Activated CD4-positive, alpha-beta T cell treated with anti-CD3 and anti-CD28 coated beads, Interleukin-2, amount 10 ng/mL, durations not matched to agents 24 days and 14 days (primary cell): Measurements from ENCODE around the gene HSD17B4. TPM values are rescaled to one million over a fixed set of nuclear protein-coding genes. Genes with fewer than 3 reads are reported as not detected.

Source experiments
- DNase-seq: peaks from one replicate; pipeline ENCODE4 v3.0.0; 2022
- H3K27ac Mint-ChIP-seq: one replicate; pipeline ENCODE4 v1.8.0; 2022; ENCODE audit warnings: mild to moderate bottlenecking, mixed read lengths
- H3K27me3 Mint-ChIP-seq: one replicate; pipeline ENCODE4 v1.8.0; 2022; ENCODE audit warnings: mixed read lengths
- H3K36me3 Mint-ChIP-seq: one replicate; pipeline ENCODE4 v1.8.0; 2022; ENCODE audit warnings: low read depth, mild to moderate bottlenecking, mixed read lengths
- H3K4me1 Mint-ChIP-seq: one replicate; pipeline ENCODE4 v1.8.0; 2021; ENCODE audit warnings: mixed read lengths
- H3K4me3 Mint-ChIP-seq: one replicate; pipeline ENCODE4 v1.8.0; 2022; ENCODE audit warnings: mild to moderate bottlenecking, moderate library complexity, mixed read lengths
- H3K9me3 Mint-ChIP-seq: one replicate; pipeline ENCODE4 v1.8.0; 2021; ENCODE audit warnings: mixed read lengths
- intact Hi-C: fragments of 100-400 bp; cut with micrococcal nuclease; formaldehyde crosslinking; loops from one replicate; pipeline ENCODE4 v1.15.1; 2023
- total RNA-seq: library from RNA; stranded (reverse); gene quantifications from 2 replicates; pipeline ENCODE4 v1.2.3, GENCODE V29; 2022

HSD17B4 gene
- total RNA-seq, 1 donor from 2014 or later: 52.5 TPM

DNA sequence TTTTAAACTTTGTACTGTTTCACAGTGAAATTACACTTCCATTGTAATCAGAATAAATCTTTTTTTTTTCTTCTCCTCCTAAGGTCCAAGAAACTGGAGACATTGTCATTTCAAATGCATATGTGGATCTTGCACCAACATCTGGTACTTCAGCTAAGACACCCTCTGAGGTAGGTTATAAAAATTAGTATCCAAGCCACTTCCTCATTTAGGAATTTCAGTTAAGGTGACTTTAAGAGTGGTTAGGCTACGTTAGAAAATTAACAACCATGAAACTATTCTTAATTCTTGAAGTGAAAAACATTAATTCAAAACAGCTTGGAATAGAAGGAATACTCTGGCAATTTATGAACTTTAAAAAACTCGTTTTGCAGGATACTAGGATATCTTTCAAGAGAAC, 77.5 kb downstream of the HSD17B4 start:
- intact Hi-C loops: no loop called here
- Mint-ChIP-seq H3K4me1 (no peaks in the 10 kb centered on the region), H3K9me3 (no peaks in the 10 kb centered on the region), H3K36me3 (peaks cover 13% of the 10 kb centered on the region), H3K27ac (no peak overlapping the region), H3K4me3 (no peak overlapping the region), H3K27me3 (no peaks in the 10 kb centered on the region)
- no peak for DNase-seq

DNA sequence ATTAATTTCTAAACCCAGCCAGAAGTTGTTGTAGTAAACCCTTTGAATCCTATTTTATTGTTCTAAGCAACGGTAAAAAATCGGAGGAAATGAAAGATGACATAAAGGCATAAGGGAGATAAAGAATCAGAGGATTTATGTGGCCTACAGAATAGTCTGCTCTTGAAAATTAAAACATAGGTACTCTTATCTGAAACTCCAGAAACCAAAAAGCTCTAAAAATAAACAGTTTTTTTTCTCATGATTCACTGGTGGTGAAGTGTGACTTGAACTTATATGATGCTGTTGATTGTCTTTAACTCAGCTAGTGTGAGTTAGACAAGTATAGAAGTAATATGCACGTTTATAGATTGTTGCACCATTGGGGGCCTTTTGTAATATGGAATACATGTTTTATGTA, 80.3 kb downstream of the HSD17B4 start:
- Mint-ChIP-seq H3K36me3 (peaks cover 11% of the 10 kb centered on the region), H3K27me3 (no peaks in the 10 kb centered on the region), H3K4me1 (no peaks in the 10 kb centered on the region), H3K9me3 (no peaks in the 10 kb centered on the region), H3K4me3 (no peak overlapping the region), H3K27ac (no peak overlapping the region)
- intact Hi-C loops: no loop called here
- DNase-seq: no peak

DNA sequence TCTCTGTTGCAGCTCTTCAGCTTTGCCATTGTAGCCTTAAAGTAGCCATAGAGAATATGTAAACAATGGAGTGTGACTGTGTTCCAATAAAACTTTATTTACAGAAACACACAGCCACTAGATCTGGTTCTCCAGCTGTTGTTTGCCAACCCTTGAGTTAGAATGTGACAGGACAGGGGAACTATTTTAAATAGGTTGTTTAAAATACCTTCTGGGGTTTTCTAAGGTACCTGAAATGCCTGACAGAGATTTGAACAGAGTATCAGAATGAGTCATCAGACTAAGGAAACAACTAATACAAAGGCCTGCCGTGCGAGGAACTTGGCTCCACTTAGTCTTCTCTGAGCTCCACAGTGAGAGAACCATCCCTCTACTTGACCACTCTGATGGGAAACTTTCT, 85.4 kb downstream of the HSD17B4 start:
- no peaks in the 10 kb centered on the region for H3K27me3 Mint-ChIP-seq
- no peak for DNase-seq
- H3K4me1 Mint-ChIP-seq: peaks cover 2% of the 10 kb centered on the region
- no peak overlapping the region for H3K27ac Mint-ChIP-seq
- intact Hi-C loops: no loop called here
- peaks cover 9% of the 10 kb centered on the region for H3K36me3 Mint-ChIP-seq
- no peaks in the 10 kb centered on the region for H3K9me3 Mint-ChIP-seq
- no peak overlapping the region for H3K4me3 Mint-ChIP-seq

DNA sequence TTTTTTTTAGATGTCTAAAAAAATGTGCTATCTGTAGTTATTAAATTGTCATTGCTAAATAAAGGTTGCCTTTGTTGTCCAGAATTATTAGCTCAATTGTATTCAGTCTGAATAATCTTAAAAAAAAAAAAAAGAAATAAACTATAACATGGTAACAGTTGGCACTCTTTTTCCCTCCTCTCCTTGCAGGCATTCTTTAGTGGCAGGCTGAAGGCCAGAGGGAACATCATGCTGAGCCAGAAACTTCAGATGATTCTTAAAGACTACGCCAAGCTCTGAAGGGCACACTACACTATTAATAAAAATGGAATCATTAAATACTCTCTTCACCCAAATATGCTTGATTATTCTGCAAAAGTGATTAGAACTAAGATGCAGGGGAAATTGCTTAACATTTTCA, 89.4 kb downstream of the HSD17B4 start:
- Mint-ChIP-seq H3K36me3 (peaks cover 4% of the 10 kb centered on the region), H3K4me1 (peaks cover 2% of the 10 kb centered on the region), H3K27ac (no peak overlapping the region), H3K4me3 (no peak overlapping the region), H3K27me3 (no peaks in the 10 kb centered on the region), H3K9me3 (no peaks in the 10 kb centered on the region)
- intact Hi-C loops: no loop called here
- no peak for DNase-seq

DNA sequence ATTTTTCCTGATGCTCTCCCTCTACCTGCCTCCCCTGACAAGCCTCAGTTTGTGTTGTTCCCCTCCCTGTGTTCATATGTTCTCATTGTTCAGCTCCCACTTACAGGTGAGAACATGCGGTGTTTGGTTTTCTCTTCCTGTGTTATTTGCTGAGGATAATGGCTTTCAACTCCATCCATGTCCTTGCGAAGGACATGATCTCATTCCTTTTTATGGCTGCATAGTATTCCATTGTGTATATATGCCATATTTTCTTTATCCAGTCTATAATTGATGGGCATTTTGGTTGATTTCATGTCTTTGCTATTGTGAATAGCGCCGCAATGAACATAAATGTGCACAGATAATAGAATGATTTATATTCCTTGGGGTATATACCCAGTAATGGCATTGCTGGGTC, 99.5 kb downstream of the HSD17B4 start:
- H3K36me3 Mint-ChIP-seq: no peaks in the 10 kb centered on the region
- H3K4me1 Mint-ChIP-seq: no peaks in the 10 kb centered on the region
- intact Hi-C loops: no loop called here
- peaks cover 3% of the 10 kb centered on the region for H3K9me3 Mint-ChIP-seq
- H3K27ac Mint-ChIP-seq: no peak overlapping the region
- H3K27me3 Mint-ChIP-seq: no peaks in the 10 kb centered on the region
- no peak overlapping the region for H3K4me3 Mint-ChIP-seq
- no peak for DNase-seq

DNA sequence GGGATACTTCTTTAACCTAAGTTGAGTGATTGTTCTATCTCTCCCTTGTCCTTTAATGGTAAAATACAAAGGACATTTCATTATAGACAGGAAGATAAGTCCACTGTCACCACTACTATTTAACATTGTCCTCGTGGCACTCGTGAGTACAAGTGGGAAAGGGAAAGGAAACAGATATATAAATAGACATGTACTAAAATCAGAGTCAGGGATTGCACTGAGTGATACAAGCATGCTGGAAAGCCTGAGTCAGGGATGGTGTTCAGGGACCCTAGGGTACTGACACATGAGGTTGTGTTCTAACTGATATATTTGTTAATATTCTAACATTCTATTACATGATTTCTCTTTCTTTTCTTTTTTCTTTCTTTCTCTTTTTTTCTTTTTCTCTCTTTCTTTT, 102.3 kb downstream of the HSD17B4 start:
- H3K9me3 Mint-ChIP-seq: peaks cover 4% of the 10 kb centered on the region
- intact Hi-C loops: no loop called here
- no peak overlapping the region for H3K4me3 Mint-ChIP-seq
- no peaks in the 10 kb centered on the region for H3K4me1 Mint-ChIP-seq
- H3K36me3 Mint-ChIP-seq: no peaks in the 10 kb centered on the region
- H3K27me3 Mint-ChIP-seq: no peaks in the 10 kb centered on the region
- no peak for DNase-seq
- no peak overlapping the region for H3K27ac Mint-ChIP-seq

DNA sequence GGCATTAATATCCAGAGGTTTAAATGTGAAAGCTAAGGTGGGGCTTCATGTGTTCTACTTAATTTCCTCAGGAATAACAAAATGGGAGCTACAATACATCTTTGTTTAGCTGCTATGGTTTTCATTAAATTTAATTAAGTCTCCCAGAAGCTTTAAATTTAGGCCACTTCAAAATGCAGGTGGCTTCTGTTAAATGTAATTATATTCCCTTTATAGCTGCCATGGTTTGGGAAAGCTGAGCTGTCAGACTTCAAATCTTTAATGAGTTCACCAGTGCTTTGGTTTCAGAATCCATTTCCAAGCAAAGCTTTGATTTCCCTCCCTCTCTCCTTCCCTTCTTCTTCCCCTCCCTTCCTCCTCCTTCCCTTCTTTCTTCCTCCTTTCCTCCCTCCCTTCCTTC, 118.6 kb downstream of the HSD17B4 start:
- H3K9me3 Mint-ChIP-seq: no peaks in the 10 kb centered on the region
- intact Hi-C loops: no loop called here

DNA sequence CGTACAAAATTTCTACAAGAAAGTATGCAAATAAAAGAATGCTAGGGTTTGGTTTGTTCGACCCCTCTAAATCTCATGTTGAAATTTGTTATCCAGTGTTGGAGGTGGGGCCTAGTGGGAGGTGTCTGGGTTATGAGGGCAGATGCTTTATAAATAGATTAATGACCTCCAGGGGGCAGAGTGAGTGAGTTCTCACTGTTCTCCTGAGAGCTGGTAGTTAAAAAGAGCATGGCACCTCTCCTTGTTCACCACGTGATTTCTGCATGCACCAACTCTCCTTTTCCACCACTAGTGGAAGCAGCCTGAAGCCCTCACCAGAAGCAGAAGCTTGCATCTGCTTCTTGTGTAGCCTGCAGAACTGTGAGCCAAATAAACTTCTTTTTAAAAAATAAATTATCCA, 126.6 kb downstream of the HSD17B4 start:
- Mint-ChIP-seq H3K4me3 (no peak overlapping the region), H3K9me3 (no peaks in the 10 kb centered on the region), H3K36me3 (no peaks in the 10 kb centered on the region), H3K27ac (no peak overlapping the region), H3K4me1 (no peaks in the 10 kb centered on the region), H3K27me3 (peaks cover 17% of the 10 kb centered on the region)
- DNase-seq: peak; percentile 57
- intact Hi-C loops: no loop called here

More for the DNA sequence above, 118.6 kb downstream of the HSD17B4 start:
- Mint-ChIP-seq H3K27ac (no peak overlapping the region), H3K36me3 (no peaks in the 10 kb centered on the region), H3K4me3 (no peak overlapping the region), H3K27me3 (peaks cover 2% of the 10 kb centered on the region), H3K4me1 (no peaks in the 10 kb centered on the region)
- no peak for DNase-seq

DNA sequence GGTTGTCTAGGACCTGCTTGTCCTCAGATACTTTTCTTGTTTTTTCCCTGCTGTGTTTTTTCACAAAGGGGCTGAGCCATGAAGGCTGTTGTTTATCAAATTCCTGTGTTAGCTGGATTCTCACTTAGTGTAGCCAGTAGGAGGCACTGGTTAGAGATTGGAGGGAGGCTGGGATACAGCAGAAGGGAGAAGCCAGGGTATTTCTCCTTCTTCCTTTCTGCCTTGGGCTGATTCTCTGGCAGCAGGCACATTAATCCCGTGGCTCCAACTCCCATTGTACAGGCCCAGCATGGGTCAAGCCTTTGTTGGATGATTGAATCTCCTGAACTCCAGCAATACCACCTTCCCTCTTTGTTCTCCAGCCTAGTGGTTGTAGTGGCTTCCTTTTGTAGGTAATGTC, 130.7 kb downstream of the HSD17B4 start:
- H3K9me3 Mint-ChIP-seq: no peaks in the 10 kb centered on the region
- H3K36me3 Mint-ChIP-seq: no peaks in the 10 kb centered on the region
- intact Hi-C loops: no loop called here
- H3K27ac Mint-ChIP-seq: no peak overlapping the region
- H3K4me1 Mint-ChIP-seq: no peaks in the 10 kb centered on the region
- DNase-seq: no peak
- peaks cover 15% of the 10 kb centered on the region for H3K27me3 Mint-ChIP-seq
- no peak overlapping the region for H3K4me3 Mint-ChIP-seq

DNA sequence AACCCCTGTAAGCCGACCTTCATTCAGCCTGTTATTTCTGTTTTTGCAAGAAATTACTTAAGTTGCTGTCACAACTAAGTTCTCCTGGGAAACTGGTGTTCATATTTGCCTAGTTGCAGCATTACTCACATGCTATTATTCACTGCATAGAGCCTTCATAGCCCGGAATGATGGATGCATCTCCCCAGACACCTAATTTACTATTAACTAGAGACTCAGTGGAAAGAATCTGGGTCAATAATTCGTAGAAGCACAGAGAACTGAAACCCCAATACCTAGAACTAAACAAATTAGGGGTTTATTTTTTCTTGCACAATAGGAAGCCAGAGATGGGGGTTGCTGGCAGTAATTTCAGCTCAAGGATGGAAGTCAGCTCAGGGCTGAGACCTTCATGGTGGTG, 131.4 kb downstream of the HSD17B4 start:
- Mint-ChIP-seq H3K4me3 (no peak overlapping the region), H3K4me1 (no peaks in the 10 kb centered on the region)
- no peak for DNase-seq

More for the DNA sequence above, 131.4 kb downstream of the HSD17B4 start:
- no peak overlapping the region for H3K27ac Mint-ChIP-seq
- H3K27me3 Mint-ChIP-seq: peaks cover 15% of the 10 kb centered on the region
- intact Hi-C loops: no loop called here
- no peaks in the 10 kb centered on the region for H3K36me3 Mint-ChIP-seq
- H3K9me3 Mint-ChIP-seq: no peaks in the 10 kb centered on the region

Other genes starting within 250 kb of the HSD17B4 start
- 188 and 193 TPM in 2 replicates for gene TNFAIP8, start 96.5 kb upstream of the HSD17B4 start, total RNA-seq
- gene FAM170A, start 177.1 kb downstream of the HSD17B4 start, total RNA-seq: not detected in 2 replicates